GM20431 (cell line): ENCODE data around the gene NUDT1.
"Not testable (repeated sequence)": the region's sequence is repeated elsewhere in the genome, so short reads cannot be mapped to it uniquely, and the experiment has no call there.

Experiments used
- in situ Hi-C: fragments of 300-500 bp; cut with MseI, MboI; formaldehyde crosslinking; loops from one replicate; pipeline ENCODE4 v1.15.0; 2020; ENCODE audit warnings: low sequenced_read_pairs; ENCODE audit not compliant: unreplicated experiment

Gene NUDT1

GRCh38 chr7:2258661-2259365 lies 16.8 kb downstream of the NUDT1 start:
- in situ Hi-C loops, result no loop called here

- in situ Hi-C loops, result no loop called here
Measured at GRCh38 chr7:2259480-2259879, 17.5 kb downstream of the NUDT1 start.

GRCh38 chr7:2260820-2261219 lies 18.8 kb downstream of the NUDT1 start:
- in situ Hi-C loops, result no loop called here

GRCh38 chr7:2261611-2262010 lies 19.6 kb downstream of the NUDT1 start:
- in situ Hi-C loops, result no loop called here

- in situ Hi-C loops, result no loop called here
Measured at GRCh38 chr7:2263176-2263575, 21.1 kb downstream of the NUDT1 start.

GRCh38 chr7:2264158-2264557 lies 22.1 kb downstream of the NUDT1 start:
- in situ Hi-C loops, result no loop called here

- in situ Hi-C loops, result no loop called here
Measured at GRCh38 chr7:2266911-2267310, 24.9 kb downstream of the NUDT1 start.

GRCh38 chr7:2269089-2269990 lies 27.3 kb downstream of the NUDT1 start:
- in situ Hi-C loops, result not testable (repeated sequence)

GRCh38 chr7:2269991-2270460 lies 28.0 kb downstream of the NUDT1 start:
- in situ Hi-C loops, result no loop called here

- in situ Hi-C loops, result no loop called here
Measured at GRCh38 chr7:2270495-2270894, 28.5 kb downstream of the NUDT1 start.

- in situ Hi-C loops, result no loop called here
Measured at GRCh38 chr7:2271273-2272026, 29.4 kb downstream of the NUDT1 start.

GRCh38 chr7:2272031-2272430 lies 30.0 kb downstream of the NUDT1 start:
- in situ Hi-C loops, result no loop called here

- in situ Hi-C loops, result no loop called here
Measured at GRCh38 chr7:2273866-2274265, 31.8 kb downstream of the NUDT1 start.

GRCh38 chr7:2274666-2275065 lies 32.6 kb downstream of the NUDT1 start:
- in situ Hi-C loops, result no loop called here

- in situ Hi-C loops, result no loop called here
Measured at GRCh38 chr7:2275101-2275500, 33.1 kb downstream of the NUDT1 start.

GRCh38 chr7:2276107-2276506 lies 34.1 kb downstream of the NUDT1 start:
- in situ Hi-C loops, result no loop called here

- in situ Hi-C loops, result no loop called here
Measured at GRCh38 chr7:2278026-2278425, 36.0 kb downstream of the NUDT1 start.

- in situ Hi-C loops, result no loop called here
Measured at GRCh38 chr7:2279896-2280295, 37.9 kb downstream of the NUDT1 start.

GRCh38 chr7:2280424-2280823 lies 38.4 kb downstream of the NUDT1 start:
- in situ Hi-C loops, result no loop called here

- in situ Hi-C loops, result no loop called here
Measured at GRCh38 chr7:2281541-2281940, 39.5 kb downstream of the NUDT1 start.
